H9 (cell line): ENCODE results near the gene PRUNE2. TPM values are rescaled to one million over a fixed set of nuclear protein-coding genes. Genes with fewer than 3 reads are reported as not detected.

Source experiments
- DNase-seq: peaks from one replicate; pipeline ENCODE4 v3.0.0-alpha.2; 2017
- H2AFZ ChIP-seq: one replicate; pipeline ENCODE4 v1.6.1; 2013; ENCODE audit warnings: mild to moderate bottlenecking, low read length, control low read depth, moderate library complexity
- H2AK5ac ChIP-seq: 2 replicates; pipeline ENCODE4 v1.6.1; 2013; ENCODE audit warnings: low read length, control low read depth, mixed read lengths; ENCODE audit not compliant: insufficient read length
- H2BK120ac ChIP-seq: one replicate; pipeline ENCODE4 v1.6.1; 2013; ENCODE audit warnings: low read depth, mild to moderate bottlenecking, low read length, control low read depth, inconsistent platforms; ENCODE audit not compliant: poor library complexity, severe bottlenecking
- H2BK12ac ChIP-seq: 2 replicates; pipeline ENCODE4 v1.6.1; 2013; ENCODE audit warnings: low read length, control low read depth, mixed read lengths, low read depth; ENCODE audit not compliant: insufficient read length
- H2BK15ac ChIP-seq: 2 replicates; pipeline ENCODE4 v1.6.1; 2013; ENCODE audit warnings: low read depth, low read length, control low read depth
- H2BK20ac ChIP-seq: one replicate; pipeline ENCODE4 v1.6.1; 2013; ENCODE audit warnings: low read depth, mild to moderate bottlenecking, low read length, control low read depth, inconsistent platforms; ENCODE audit not compliant: poor library complexity, severe bottlenecking
- H2BK5ac ChIP-seq: 2 replicates; pipeline ENCODE4 v1.6.1; 2013; ENCODE audit warnings: low read length, control low read depth, mixed read lengths; ENCODE audit not compliant: insufficient read length
- H3K14ac ChIP-seq: 2 replicates; pipeline ENCODE4 v1.6.1; 2013; ENCODE audit warnings: low read length, control low read depth; ENCODE audit not compliant: insufficient read depth
- H3K18ac ChIP-seq: 2 replicates; pipeline ENCODE4 v1.6.1; 2013; ENCODE audit warnings: low read depth, mild to moderate bottlenecking, mixed read lengths, low read length, control low read depth; ENCODE audit not compliant: insufficient read length
- H3K23ac ChIP-seq: 2 replicates; pipeline ENCODE4 v1.6.1; 2013; ENCODE audit warnings: low read length, control low read depth, mixed read lengths, low read depth; ENCODE audit not compliant: insufficient read length
- H3K23me2 ChIP-seq: 2 replicates; pipeline ENCODE4 v1.6.1; 2013; ENCODE audit warnings: low read depth, mild to moderate bottlenecking, mixed read lengths, low read length, control low read depth; ENCODE audit not compliant: insufficient read length, poor library complexity, severe bottlenecking
- H3K27ac ChIP-seq: 2 replicates; pipeline ENCODE4 v1.5.1; 2013; ENCODE audit warnings: low read length, control low read depth, mixed read lengths, low read depth; ENCODE audit not compliant: insufficient read length
- H3K27me3 ChIP-seq: 2 replicates; pipeline ENCODE4 v1.6.1; 2013; ENCODE audit warnings: low read length, control low read depth, inconsistent platforms; ENCODE audit not compliant: insufficient read depth
- H3K4ac ChIP-seq: 2 replicates; pipeline ENCODE4 v1.6.1; 2013; ENCODE audit warnings: low read depth, mild to moderate bottlenecking, control low read depth, inconsistent platforms, low read length, moderate library complexity
- H3K4me1 ChIP-seq: 2 replicates; pipeline ENCODE4 v1.6.1; 2013; ENCODE audit warnings: low read length, control low read depth, inconsistent platforms; ENCODE audit not compliant: insufficient read depth
- H3K4me2 ChIP-seq: 2 replicates; pipeline ENCODE4 v1.6.1; 2013; ENCODE audit warnings: low read length, control low read depth, mixed read lengths; ENCODE audit not compliant: insufficient read length, insufficient read depth
- H3K56ac ChIP-seq: 2 replicates; pipeline ENCODE4 v1.6.1; 2013; ENCODE audit warnings: low read depth, mild to moderate bottlenecking, mixed read lengths, low read length, control low read depth; ENCODE audit not compliant: insufficient read length
- H3K79me1 ChIP-seq: 2 replicates; pipeline ENCODE4 v1.6.1; 2013; ENCODE audit warnings: low read depth, mild to moderate bottlenecking, moderate library complexity, low read length, control low read depth, inconsistent platforms; ENCODE audit not compliant: insufficient read depth, poor library complexity, severe bottlenecking
- H3K79me2 ChIP-seq: 2 replicates; pipeline ENCODE4 v1.6.1; 2013; ENCODE audit warnings: low read length, control low read depth, inconsistent platforms; ENCODE audit not compliant: insufficient read depth
- H3K9ac ChIP-seq: 2 replicates; pipeline ENCODE4 v1.6.1; 2013; ENCODE audit warnings: low read length, control low read depth, mixed read lengths; ENCODE audit not compliant: insufficient read length; ENCODE audit errors: extremely low read depth
- H3K9me3 ChIP-seq: one replicate; pipeline ENCODE4 v1.6.1; 2013; ENCODE audit warnings: low read depth, low read length, inconsistent platforms; ENCODE audit not compliant: control insufficient read depth
- H3T11ph ChIP-seq: one replicate; pipeline ENCODE4 v1.6.1; 2013; ENCODE audit warnings: mild to moderate bottlenecking, low read length, control low read depth, inconsistent platforms
- H4K20me1 ChIP-seq: one replicate; pipeline ENCODE4 v1.6.1; 2013; ENCODE audit not compliant: control insufficient read depth, insufficient read length, insufficient read depth
- H4K5ac ChIP-seq: 2 replicates; pipeline ENCODE4 v1.6.1; 2013; ENCODE audit warnings: low read depth, mild to moderate bottlenecking, mixed read lengths, low read length, control low read depth; ENCODE audit not compliant: insufficient read length
- H4K8ac ChIP-seq: replicated peaks from 2 replicates; pipeline ENCODE4 v1.6.1; 2013; ENCODE audit warnings: low read length, control low read depth, mixed read lengths, low read depth; ENCODE audit not compliant: insufficient read length
- H4K91ac ChIP-seq: 2 replicates; pipeline ENCODE4 v1.6.1; 2013; ENCODE audit warnings: low read depth, mild to moderate bottlenecking, moderate library complexity, mixed read lengths, low read length, control low read depth; ENCODE audit not compliant: insufficient read length
- H3K27ac Mint-ChIP-seq, 3 experiments: 2 replicates in 2 of 3; 3 replicates in 1 of 3; pipeline ENCODE4 v1.8.0; 2020 to 2021; ENCODE audit warnings: mixed read lengths in 3 of 3, mild to moderate bottlenecking in 1 of 3, moderate library complexity in 1 of 3
- H3K27me3 Mint-ChIP-seq: 2 replicates; pipeline ENCODE4 v1.8.0; 2021; ENCODE audit warnings: low read depth, mild to moderate bottlenecking, moderate library complexity, mixed read lengths
- H3K36me3 Mint-ChIP-seq, 3 experiments: 2 replicates in 2 of 3; 3 replicates in 1 of 3; pipeline ENCODE4 v1.8.0; 2020 to 2021; ENCODE audit warnings: low read depth in 3 of 3, mixed read lengths in 3 of 3; ENCODE audit not compliant: insufficient read depth in 1 of 3
- H3K4me1 Mint-ChIP-seq, 2 experiments: 2 replicates each; pipeline ENCODE4 v1.8.0; 2020; ENCODE audit warnings: mixed read lengths in 2 of 2
- H3K4me3 Mint-ChIP-seq, 2 experiments: 2 replicates in 1 of 2; 3 replicates in 1 of 2; pipeline ENCODE4 v1.8.0; 2020 to 2021; ENCODE audit warnings: mild to moderate bottlenecking in 2 of 2, mixed read lengths in 2 of 2, moderate library complexity in 1 of 2
- H3K9me3 Mint-ChIP-seq, 2 experiments: 2 replicates in 1 of 2; 3 replicates in 1 of 2; pipeline ENCODE4 v1.8.0; 2020; ENCODE audit warnings: mild to moderate bottlenecking in 2 of 2, mixed read lengths in 2 of 2, moderate library complexity in 1 of 2
- WGBS: extraction: QIAGEN DNeasy Blood & Tissue Kit; methylation state at CpG from one replicate; pipeline ENCODE4 v1.1.7; 2013; ENCODE audit warnings: missing lambda C conversion rate, low lambda C conversion rate, mixed read lengths; ENCODE audit not compliant: insufficient read length; ENCODE audit errors: extremely low coverage; 5-methylcytosine and 5-hydroxymethylcytosine counted together
- total RNA-seq: library from RNA; stranded (reverse); gene quantifications from 2 replicates; pipeline ENCODE4 v1.2.1, GENCODE V29; 2021
- TF ChIP-seq, protein P1 (sequence below): fragments of 200-600 bp; sonication (generic); conservative IDR thresholded peaks from 3 replicates; pipeline ENCODE4 v1.8.0; 2021; ENCODE audit warnings: antibody characterized with exemption, mild to moderate bottlenecking

PRUNE2 gene
- total RNA-seq, 1 experiment from 2014 or later = 12.1 TPM

DNA sequence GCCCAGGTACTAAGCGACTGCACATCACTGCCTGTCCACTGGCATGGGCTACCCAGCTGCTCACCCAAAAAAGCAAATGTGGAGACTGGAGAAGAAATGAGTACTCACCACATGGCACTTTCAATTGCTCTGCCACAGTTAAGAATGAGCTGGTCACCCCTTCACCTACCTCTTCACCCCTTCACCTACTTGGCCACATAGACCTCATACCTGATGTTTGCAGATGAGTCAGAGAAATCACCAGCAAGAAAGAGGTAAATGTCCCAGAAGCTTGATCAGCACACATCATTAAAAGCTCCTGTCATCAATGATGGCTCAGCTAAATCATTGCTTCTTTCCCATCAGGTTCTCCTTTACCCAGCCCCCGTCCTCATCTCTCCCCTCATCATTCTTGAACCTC is 7.6 kb upstream of the PRUNE2 start:
- Histone ChIP-seq H3K27ac (no peak overlapping the region), H2AK5ac (no peak overlapping the region), H3K4ac (no peak overlapping the region), H2AFZ (no peak overlapping the region), H3K27me3 (no peaks in the 10 kb centered on the region), H3K23ac (no peak overlapping the region), H3K79me2 (no peaks in the 10 kb centered on the region), H3K4me1 (peaks cover 4% of the 10 kb centered on the region; the same call in 1 of the 2 replicates), H2BK12ac (no peak overlapping the region), H2BK120ac (no peak overlapping the region), H2BK5ac (no peak overlapping the region), H3K23me2 (no peaks in the 10 kb centered on the region), H4K5ac (no peak overlapping the region), H2BK15ac (no peak overlapping the region), H3K9me3 (no peaks in the 10 kb centered on the region), H3K79me1 (no peaks in the 10 kb centered on the region), H4K20me1 (no peaks in the 10 kb centered on the region), H3T11ph (no peak overlapping the region), H3K18ac (no peak overlapping the region), H4K8ac (no peak overlapping the region), H2BK20ac (no peak overlapping the region), H3K14ac (no peak overlapping the region), H4K91ac (no peak overlapping the region), H3K56ac (no peak overlapping the region), H3K4me2 (no peak overlapping the region), H3K9ac (no peak overlapping the region)
- TF ChIP-seq, protein P1, sequence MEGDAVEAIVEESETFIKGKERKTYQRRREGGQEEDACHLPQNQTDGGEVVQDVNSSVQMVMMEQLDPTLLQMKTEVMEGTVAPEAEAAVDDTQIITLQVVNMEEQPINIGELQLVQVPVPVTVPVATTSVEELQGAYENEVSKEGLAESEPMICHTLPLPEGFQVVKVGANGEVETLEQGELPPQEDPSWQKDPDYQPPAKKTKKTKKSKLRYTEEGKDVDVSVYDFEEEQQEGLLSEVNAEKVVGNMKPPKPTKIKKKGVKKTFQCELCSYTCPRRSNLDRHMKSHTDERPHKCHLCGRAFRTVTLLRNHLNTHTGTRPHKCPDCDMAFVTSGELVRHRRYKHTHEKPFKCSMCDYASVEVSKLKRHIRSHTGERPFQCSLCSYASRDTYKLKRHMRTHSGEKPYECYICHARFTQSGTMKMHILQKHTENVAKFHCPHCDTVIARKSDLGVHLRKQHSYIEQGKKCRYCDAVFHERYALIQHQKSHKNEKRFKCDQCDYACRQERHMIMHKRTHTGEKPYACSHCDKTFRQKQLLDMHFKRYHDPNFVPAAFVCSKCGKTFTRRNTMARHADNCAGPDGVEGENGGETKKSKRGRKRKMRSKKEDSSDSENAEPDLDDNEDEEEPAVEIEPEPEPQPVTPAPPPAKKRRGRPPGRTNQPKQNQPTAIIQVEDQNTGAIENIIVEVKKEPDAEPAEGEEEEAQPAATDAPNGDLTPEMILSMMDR = no peak
- WGBS = no CpG with 5 or more reads among the region's 2 CpGs
- no peak overlapping the region for H3K27ac Mint-ChIP-seq
- H3K4me1 Mint-ChIP-seq = peaks cover 8 to 16% of the 10 kb centered on the region in 2 experiments
- H3K9me3 Mint-ChIP-seq = no peaks in the 10 kb centered on the region
- DNase-seq = no peak
- peaks cover 12% of the 10 kb centered on the region for H3K27me3 Mint-ChIP-seq
- H3K36me3 Mint-ChIP-seq = no peaks in the 10 kb centered on the region
- no peak overlapping the region for H3K4me3 Mint-ChIP-seq
